ENCODE data around the gene ITPK1. TPM values are rescaled to one million over a fixed set of nuclear protein-coding genes. Genes with fewer than 3 reads are reported as not detected.

The ITPK1 gene
- total RNA-seq, 1 donor, result 59.8 TPM

GRCh38 chr14:92930737-92931602 lies 184.8 kb downstream of the ITPK1 start:
- no peak for DNase-seq (ENCODE audit: low read depth in 2 of 3, low spot score in 2 of 3)

GRCh38 chr14:92929689-92930608 lies 185.8 kb downstream of the ITPK1 start:
- no peak for DNase-seq (ENCODE audit: low read depth in 2 of 3, low spot score in 2 of 3)

GRCh38 chr14:92928961-92929688 lies 186.6 kb downstream of the ITPK1 start:
- no peak for DNase-seq (ENCODE audit: low read depth in 2 of 3, low spot score in 2 of 3)

- DNase-seq (ENCODE audit: low read depth in 2 of 3, low spot score in 2 of 3), result no peak
Measured at GRCh38 chr14:92928258-92928629, 187.5 kb downstream of the ITPK1 start.

- DNase-seq (ENCODE audit: low read depth in 2 of 3, low spot score in 2 of 3), result no peak
Measured at GRCh38 chr14:92927349-92928257, 188.1 kb downstream of the ITPK1 start.

- DNase-seq (ENCODE audit: low read depth in 2 of 3, low spot score in 2 of 3), result no peak
Measured at GRCh38 chr14:92926931-92927330, 188.8 kb downstream of the ITPK1 start.

- DNase-seq (ENCODE audit: low read depth in 2 of 3, low spot score in 2 of 3), result no peak
Measured at GRCh38 chr14:92926180-92926845, 189.4 kb downstream of the ITPK1 start.

- no peak for DNase-seq (ENCODE audit: low read depth in 2 of 3, low spot score in 2 of 3)
Measured at GRCh38 chr14:92925446-92925845, 190.3 kb downstream of the ITPK1 start.

- no peak for DNase-seq (ENCODE audit: low read depth in 2 of 3, low spot score in 2 of 3)
Measured at GRCh38 chr14:92924247-92924646, 191.5 kb downstream of the ITPK1 start.

GRCh38 chr14:92923744-92924103 lies 192.0 kb downstream of the ITPK1 start:
- no peak for DNase-seq (ENCODE audit: low read depth in 2 of 3, low spot score in 2 of 3)

- DNase-seq (ENCODE audit: low read depth in 2 of 3, low spot score in 2 of 3), result peak in 2 of 3 donors; percentile 73 to 77
Measured at GRCh38 chr14:92922883-92923743, 192.6 kb downstream of the ITPK1 start, which contains the start of gene CHGA. TSS of gene CHGA (plus strand) at chr14:92923150. CDS start at chr14:92923360, 210 bp downstream.

- DNase-seq (ENCODE audit: low read depth in 2 of 3, low spot score in 2 of 3), result no peak
Measured at GRCh38 chr14:92922155-92922735, 193.5 kb downstream of the ITPK1 start.

GRCh38 chr14:92920001-92920400 lies 195.7 kb downstream of the ITPK1 start:
- no peak for DNase-seq (ENCODE audit: low read depth in 2 of 3, low spot score in 2 of 3)

GRCh38 chr14:92917956-92918355 lies 197.8 kb downstream of the ITPK1 start:
- DNase-seq (ENCODE audit: low read depth in 2 of 3, low spot score in 2 of 3), result no peak

GRCh38 chr14:92917041-92917940 lies 198.4 kb downstream of the ITPK1 start:
- no peak for DNase-seq (ENCODE audit: low read depth in 2 of 3, low spot score in 2 of 3)

GRCh38 chr14:92916201-92916600 lies 199.5 kb downstream of the ITPK1 start:
- DNase-seq (ENCODE audit: low read depth in 2 of 3, low spot score in 2 of 3), result no peak

GRCh38 chr14:92914087-92914656 lies 201.6 kb downstream of the ITPK1 start:
- peak in 2 of 3 donors; percentile 29 to 56 for DNase-seq (ENCODE audit: low read depth in 2 of 3, low spot score in 2 of 3)

Measured in hematopoietic multipotent progenitor cell (in vitro differentiated cells).